GM18498 (cell line): ENCODE results near the gene NKIRAS1.

Experiments used
- ATAC-seq: cut with Tn5 transposase; IDR thresholded peaks from one replicate; pipeline ENCODE4 v1.9.1; 2021; ENCODE audit warnings: mild to moderate bottlenecking, moderate library complexity; ENCODE audit not compliant: unreplicated experiment

NKIRAS1 gene

DNA sequence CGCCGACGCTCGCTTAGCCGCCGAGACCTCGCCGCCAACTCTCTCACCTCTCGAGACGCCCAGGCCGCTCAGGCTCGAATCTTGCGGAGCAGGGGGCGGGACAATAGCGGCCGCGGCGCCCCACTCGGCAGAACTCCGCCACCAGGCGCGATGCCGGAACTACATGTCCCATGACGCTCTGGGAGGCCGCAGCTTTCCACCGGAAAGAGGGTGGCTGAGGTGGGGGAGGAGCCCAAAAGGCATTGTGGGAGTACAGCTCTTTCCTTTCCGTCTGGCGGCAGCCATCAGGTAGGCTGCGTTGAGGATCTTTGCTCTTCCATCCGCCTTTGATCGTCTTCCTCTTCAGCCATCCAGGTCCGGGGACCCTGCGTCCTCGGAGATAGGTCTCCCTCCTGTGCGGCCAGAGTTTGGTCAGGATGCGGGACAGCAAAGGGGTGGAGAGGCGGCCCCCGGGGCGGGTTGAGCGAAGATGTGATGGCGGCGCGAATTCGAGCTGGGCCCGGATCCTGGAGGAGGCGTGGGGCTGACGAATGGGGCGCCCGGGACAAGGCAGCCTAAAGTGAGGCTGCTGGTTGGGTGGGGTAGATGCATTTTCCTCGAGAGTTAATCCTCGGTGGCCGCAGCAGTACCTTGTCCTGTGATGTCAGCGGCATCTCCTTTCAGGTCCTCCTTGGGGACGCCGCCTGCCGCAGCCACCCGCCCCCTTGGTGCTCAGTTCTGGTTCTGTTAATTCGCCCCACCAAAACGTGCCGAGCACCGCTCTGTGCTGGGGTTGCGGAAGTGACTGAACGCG is at the start of gene NKIRAS1, which contains the start of gene RPL15:
TSS of gene NKIRAS1 (minus strand) at position 105 of the 793 bp plus-strand sequence. CDS start 6,086 bp downstream, outside the sequence.
TSS of gene RPL15 (plus strand) at position 247 of the 793 bp plus-strand sequence. CDS start 728 bp downstream, outside the sequence.
- ATAC-seq = peak; percentile 95

GRCh38 chr3:23966328-23966727 is 49.5 kb upstream of the NKIRAS1 start:
- no peak for ATAC-seq

DNA sequence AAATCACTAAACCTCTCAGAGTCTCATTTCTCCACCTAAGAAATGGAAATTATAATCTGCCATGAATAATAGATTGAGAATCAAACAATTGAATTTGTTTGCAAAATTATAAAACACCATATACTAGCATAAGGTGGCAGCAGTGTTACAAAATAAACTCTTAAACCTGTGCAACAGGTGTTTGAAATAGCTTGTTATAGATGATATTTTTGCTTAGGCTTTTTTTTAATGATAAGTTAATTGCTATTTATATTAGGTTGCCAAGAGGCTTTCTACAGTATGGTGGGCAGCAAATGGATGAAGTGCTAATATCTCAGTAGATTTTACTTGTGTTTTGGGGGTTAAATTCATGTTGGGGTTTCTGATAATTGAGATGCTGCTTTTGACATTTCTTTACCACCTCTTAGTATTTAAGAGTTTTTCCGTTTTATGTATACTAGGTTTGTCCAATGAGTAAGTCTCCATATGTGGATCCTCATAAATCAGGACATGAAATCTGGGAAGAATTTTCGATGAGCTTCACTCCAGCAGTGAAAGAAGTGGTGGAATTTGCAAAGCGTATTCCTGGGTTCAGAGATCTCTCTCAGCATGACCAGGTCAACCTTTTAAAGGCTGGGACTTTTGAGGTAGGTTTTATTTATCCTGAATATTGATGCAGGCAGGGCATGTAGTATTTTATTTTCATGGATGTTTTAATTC is 47.9 kb upstream of the NKIRAS1 start:
- no peak for ATAC-seq

DNA sequence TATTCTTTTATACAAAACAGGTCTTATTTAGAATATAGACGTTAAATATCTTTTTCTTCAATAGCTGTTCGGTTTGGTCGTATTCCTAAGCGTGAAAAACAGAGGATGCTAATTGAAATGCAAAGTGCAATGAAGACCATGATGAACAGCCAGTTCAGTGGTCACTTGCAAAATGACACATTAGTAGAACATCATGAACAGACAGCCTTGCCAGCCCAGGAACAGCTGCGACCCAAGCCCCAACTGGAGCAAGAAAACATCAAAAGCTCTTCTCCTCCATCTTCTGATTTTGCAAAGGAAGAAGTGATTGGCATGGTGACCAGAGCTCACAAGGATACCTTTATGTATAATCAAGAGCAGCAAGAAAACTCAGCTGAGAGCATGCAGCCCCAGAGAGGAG is 45.1 kb upstream of the NKIRAS1 start:
- ATAC-seq = no peak

GRCh38 chr3:23961066-23961465 is 44.3 kb upstream of the NKIRAS1 start:
- no peak for ATAC-seq

- no peak for ATAC-seq
Measured at GRCh38 chr3:23960649-23961048, 43.9 kb upstream of the NKIRAS1 start.

DNA sequence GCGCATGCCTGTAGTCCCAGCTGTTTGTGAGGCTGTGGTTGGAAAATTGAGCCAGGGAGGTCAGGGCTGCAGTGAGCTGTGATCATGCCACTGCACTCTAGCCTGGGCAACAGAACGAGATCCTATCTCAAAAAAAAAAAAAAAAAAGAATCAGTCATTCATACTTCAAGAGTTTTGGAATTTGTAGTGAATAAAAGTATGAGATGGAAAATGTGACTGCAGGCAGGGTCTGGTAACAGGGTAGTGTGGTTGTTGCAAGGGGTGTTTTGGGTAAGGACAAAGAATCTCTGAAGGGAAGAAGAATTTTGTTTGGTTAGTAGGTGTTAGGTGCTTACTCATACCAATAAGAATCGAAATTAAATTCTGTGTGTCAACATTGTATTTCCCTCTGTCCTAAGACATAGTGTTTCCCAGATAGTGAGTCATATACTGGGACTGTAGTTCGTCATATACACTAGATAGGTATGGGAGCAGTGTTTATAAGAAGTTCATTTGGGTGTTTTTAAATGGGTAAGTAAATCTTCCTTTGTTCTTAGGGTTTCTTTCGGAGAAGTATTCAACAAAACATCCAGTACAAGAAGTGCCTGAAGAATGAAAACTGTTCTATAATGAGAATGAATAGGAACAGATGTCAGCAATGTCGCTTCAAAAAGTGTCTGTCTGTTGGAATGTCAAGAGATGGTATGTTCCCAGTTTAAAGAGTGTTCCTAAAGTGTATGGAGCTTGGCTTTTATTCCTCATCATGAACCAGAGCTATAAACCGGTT is 42.5 kb upstream of the NKIRAS1 start:
- ATAC-seq = peak; percentile 45

DNA sequence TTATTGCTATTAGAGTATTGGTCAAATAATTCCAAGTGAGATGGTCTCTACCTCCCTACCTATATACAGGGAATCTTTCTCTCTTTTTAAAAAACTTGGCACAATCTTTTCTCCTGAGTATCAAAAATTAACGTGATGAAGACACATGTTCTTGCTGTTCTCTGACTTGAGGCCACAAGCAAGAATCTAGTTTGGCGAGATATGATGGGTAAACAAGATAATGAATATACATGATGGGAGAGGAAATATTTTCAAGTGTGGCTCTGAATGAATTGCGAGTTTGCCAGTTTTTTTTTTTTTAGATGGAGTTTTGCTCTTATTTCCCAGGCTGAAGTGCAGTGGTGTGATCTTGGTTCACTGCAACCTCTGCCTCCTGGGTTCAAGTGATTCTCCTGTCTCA is 39.9 kb upstream of the NKIRAS1 start:
- ATAC-seq = no peak

DNA sequence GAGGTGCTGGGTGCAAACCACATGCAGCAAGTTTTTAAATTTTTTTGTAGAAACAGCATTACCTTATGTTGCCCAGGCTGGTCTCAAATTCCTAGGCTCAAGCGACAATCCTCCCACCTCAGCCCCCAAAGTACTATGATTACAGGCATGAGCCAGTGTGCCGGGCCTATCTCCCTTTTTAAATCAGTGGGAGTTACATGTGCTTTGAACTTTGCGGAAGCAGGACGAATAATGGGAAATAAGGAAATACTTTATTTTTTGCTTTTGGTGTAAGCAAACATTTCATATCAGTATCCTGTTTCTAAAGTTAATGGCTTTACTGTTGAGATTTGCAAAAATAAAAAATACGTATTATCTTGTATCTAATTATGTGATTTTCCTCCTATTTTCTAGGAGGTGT is 37.4 kb upstream of the NKIRAS1 start:
- ATAC-seq = no peak

DNA sequence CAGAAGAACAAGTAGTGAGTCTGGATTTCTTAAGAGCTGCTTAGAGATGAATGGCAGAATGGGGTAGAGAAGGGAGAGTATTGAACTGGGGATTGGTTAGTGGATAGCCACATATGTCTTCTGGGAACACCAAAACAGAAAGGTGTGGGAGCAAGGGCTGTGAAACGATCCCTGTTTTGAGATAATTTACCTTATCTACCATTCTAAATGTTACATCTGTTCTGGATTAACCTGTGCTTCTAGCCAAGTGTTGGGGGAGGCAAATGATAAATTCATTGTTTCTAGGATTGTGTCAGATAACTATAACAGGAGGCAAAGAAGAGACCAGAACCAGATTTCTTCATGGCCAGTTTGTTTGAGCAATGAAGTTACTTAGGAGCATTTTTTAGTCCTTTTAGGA is 36.7 kb upstream of the NKIRAS1 start:
- no peak for ATAC-seq

DNA sequence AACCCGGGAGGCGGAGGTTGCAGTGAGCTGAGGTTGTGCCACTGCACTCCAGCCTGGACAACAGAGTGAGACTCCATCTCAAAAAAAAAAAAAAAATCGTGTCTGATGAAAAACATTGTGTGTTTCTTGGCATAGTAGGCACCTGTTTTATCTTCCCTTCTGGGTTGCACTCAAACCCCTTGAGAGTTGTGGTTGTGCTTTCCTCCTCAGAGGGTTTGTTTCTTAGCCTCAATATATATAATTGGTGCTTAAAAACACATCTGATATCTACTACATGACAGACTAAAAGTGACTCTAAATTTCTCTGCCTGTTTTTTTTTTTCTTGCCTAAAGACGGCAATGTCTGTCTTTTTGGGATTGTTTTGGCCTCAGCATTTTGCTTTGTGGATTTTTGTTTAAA is 35.9 kb upstream of the NKIRAS1 start:
- peak; percentile 47 for ATAC-seq

DNA sequence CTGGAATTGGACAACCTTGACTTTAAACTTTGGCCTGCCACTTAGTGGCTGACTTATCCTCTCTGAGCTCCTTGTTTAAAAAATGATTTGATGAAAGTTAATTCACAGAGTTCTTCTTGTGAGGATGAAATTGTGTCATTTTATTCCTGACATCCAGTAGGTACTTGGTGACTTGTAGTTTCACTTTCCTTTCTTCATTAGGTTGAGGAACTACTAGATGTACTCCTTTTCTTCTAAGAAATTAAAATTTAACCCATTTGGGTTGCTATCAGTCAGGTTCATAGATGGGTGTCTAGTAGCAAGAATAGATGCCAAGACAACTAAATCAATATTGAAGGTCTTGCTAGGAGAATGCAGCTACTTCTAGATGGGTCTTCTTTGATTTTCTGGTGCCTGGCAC is 33.5 kb upstream of the NKIRAS1 start:
- ATAC-seq = peak; percentile 17

- ATAC-seq = peak; percentile 19
Measured at GRCh38 chr3:23949784-23950183, 33.0 kb upstream of the NKIRAS1 start.

DNA sequence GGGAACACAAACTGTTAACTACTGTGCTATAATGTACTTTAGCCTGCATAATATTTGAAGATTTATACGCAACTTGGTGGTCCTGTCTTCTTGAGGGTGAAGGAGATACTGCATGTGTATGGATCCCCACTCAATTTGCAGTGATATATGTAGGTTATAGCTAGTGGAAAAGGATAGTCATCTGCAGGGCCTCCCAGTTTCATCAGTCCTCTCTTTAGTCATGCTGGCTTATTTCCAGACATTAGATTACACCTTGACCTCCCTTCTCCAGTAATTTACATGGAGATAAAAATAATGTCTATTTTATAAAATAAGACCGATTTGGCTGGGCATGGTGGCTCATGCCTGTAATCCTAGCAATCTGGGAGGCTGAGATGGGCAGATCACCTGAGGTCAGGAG is 32.0 kb upstream of the NKIRAS1 start:
- ATAC-seq = no peak

DNA sequence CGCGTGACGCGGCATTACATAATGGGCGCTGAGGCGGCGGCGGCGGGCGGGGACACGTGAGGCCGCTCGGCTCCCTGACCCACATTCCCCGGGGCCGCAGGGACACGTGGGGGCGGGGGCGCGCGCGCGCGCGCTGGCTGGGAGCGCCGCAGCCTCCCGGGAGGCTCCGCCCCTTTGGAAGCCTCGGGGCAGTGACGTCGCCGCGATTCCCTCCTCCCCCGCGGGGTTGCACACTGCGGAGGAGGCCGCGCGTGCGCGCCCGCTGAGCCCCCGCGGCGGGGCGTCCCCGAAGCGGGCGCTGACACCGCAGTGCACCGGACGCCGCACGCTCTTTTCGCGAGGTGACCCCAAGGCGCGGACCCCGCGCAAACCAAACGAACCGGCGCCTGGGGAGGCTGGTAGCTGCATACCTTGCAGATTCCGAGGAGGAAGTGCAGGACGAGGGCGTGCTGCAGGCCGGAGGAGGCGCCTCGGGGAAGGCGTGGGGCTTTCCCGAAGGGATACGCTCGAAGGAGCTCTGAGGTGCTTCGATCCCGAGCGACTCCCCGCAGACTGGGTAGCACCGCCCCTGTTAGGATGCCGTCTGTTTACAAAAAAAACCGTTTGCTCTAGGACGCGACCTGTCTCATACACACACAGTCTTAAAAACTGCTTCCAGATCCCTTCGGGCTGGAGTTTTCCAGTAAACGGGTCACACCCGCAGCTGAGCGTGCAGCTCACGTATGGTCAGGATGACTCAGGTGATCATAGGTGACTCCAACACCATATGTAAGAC is 29.3 kb upstream of the NKIRAS1 start:
- ATAC-seq = peak; percentile 82

- no peak for ATAC-seq
Measured at GRCh38 chr3:23945663-23945912, 28.8 kb upstream of the NKIRAS1 start.

- ATAC-seq = peak; percentile 66
Measured at GRCh38 chr3:23944861-23945662, 28.3 kb upstream of the NKIRAS1 start, which contains the start of gene NR1D2. Gene NR1D2, plus strand, starts transcription at chr3:23945286. Its CDS starts 293 bp downstream, at chr3:23945579.

DNA sequence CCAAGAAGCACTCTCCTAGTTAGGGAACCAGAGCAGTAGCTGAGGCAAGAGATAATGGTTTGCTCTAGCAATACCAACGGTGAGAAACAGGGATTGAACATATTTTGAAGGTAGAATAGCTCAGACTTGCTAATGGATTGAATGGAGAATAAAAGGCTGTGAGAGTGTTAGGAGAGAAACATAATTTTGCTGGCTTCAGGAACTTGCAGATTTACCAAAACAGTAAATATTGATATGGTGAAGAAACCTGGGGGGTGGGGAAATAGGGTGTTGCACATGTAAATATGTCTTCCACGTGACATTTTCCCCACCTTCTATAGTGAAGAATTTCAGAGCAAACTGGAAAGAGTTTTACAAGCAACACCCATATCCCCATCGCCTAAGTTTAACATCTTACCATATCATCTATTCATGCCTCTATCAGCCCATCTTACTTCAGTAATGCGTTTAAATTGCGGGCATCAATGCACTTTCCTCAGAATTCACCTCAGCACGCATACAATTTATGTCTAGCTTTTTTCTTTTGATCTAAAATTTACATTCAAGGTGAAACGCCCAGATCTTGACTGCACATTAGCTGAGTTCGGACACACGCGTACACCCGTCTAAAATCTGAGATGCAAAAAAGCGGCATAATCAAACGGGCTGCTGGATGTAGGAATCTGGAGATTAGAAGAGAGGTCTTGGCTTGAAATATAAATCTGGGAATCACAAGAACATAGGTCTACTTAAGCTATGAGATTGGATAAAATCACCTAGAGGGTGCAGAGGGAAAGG is 27.4 kb upstream of the NKIRAS1 start:
- ATAC-seq = no peak

GRCh38 chr3:23942546-23942945 is 25.8 kb upstream of the NKIRAS1 start:
- ATAC-seq = no peak
